Liver (tissue), 9 donors: Measurements from ENCODE around the gene CRYGD. TPM values are rescaled to one million over a fixed set of nuclear protein-coding genes. Genes with fewer than 3 reads are reported as not detected.

Experiments used
- DNase-seq: peaks from one replicate; pipeline ENCODE4 v3.0.0-alpha.2; 2017; ENCODE audit warnings: low spot score
- H3K27ac ChIP-seq, 2 donors: one replicate each; pipeline ENCODE4 v1.7.0; 2013; ENCODE audit warnings: inconsistent platforms in 2 of 2, low read length in 2 of 2, control low read depth in 1 of 2, low read depth in 1 of 2, mild to moderate bottlenecking in 1 of 2
- H3K27me3 ChIP-seq, 4 donors: one replicate each; pipeline versions ENCODE4 v1.6.1 to v1.7.0; 2013; ENCODE audit warnings: low read length in 3 of 4, inconsistent platforms in 1 of 4, mild to moderate bottlenecking in 1 of 4, moderate library complexity in 1 of 4; ENCODE audit not compliant: control insufficient read depth in 4 of 4, insufficient read depth in 4 of 4
- H3K36me3 ChIP-seq, 4 donors: one replicate each; pipeline versions ENCODE4 v1.6.1 to v1.7.0; 2013; ENCODE audit warnings: low read length in 3 of 4, mild to moderate bottlenecking in 3 of 4, low read depth in 1 of 4, moderate library complexity in 1 of 4; ENCODE audit not compliant: control insufficient read depth in 4 of 4, insufficient read depth in 3 of 4
- H3K4me1 ChIP-seq, 4 donors: one replicate each; pipeline versions ENCODE4 v1.6.1 to v1.7.0; 2013; ENCODE audit warnings: low read length in 3 of 4, mild to moderate bottlenecking in 3 of 4, moderate library complexity in 1 of 4; ENCODE audit not compliant: control insufficient read depth in 4 of 4, insufficient read depth in 4 of 4
- H3K4me3 ChIP-seq, 3 donors: one replicate each; pipeline versions ENCODE4 v1.6.1 to v1.7.0; 2013; ENCODE audit warnings: low read length in 3 of 3, control low read depth in 1 of 3, low read depth in 1 of 3, mild to moderate bottlenecking in 1 of 3
- H3K9ac ChIP-seq, 2 donors: one replicate each; pipeline ENCODE4 v1.7.0; 2013; ENCODE audit warnings: low read length in 2 of 2, mild to moderate bottlenecking in 2 of 2, moderate library complexity in 2 of 2, control low read depth in 1 of 2, low read depth in 1 of 2
- H3K9me3 ChIP-seq, 4 donors: one replicate each; pipeline versions ENCODE4 v1.6.1 to v1.7.0; 2013; ENCODE audit warnings: low read length in 3 of 4; ENCODE audit not compliant: control insufficient read depth in 4 of 4
- EGR1 ChIP-seq, 2 donors: IDR thresholded peaks; 2 replicates each; pipeline ENCODE4 v1.6.1; 2016 to 2018; ENCODE audit warnings: antibody characterized with exemption in 2 of 2, low read depth in 2 of 2
- FOXA1 ChIP-seq: IDR thresholded peaks from 2 replicates; pipeline ENCODE4 v1.6.1; 2016; ENCODE audit warnings: antibody characterized with exemption
- FOXA2 ChIP-seq: IDR thresholded peaks from 2 replicates; pipeline ENCODE4 v1.6.1; 2016; ENCODE audit warnings: antibody characterized with exemption
- GABPA ChIP-seq, 2 donors: IDR thresholded peaks in 1 of 2; conservative IDR thresholded peaks in 1 of 2; 2 replicates each; pipeline ENCODE4 v1.6.1; 2016; ENCODE audit warnings: antibody characterized with exemption in 2 of 2, mild to moderate bottlenecking in 1 of 2, moderate library complexity in 1 of 2
- HNF4A ChIP-seq, 2 donors: conservative IDR thresholded peaks; 2 replicates each; pipeline ENCODE4 v1.6.1; 2016; ENCODE audit warnings: antibody characterized with exemption in 2 of 2, mild to moderate bottlenecking in 2 of 2
- HNF4G ChIP-seq: IDR thresholded peaks from 2 replicates; pipeline ENCODE4 v1.6.1; 2016; ENCODE audit warnings: antibody characterized with exemption
- JUND ChIP-seq, 2 donors: IDR thresholded peaks; 2 replicates each; pipeline ENCODE4 v1.6.1; 2016; ENCODE audit warnings: antibody characterized with exemption in 2 of 2
- NR2F2 ChIP-seq: IDR thresholded peaks from 2 replicates; pipeline ENCODE4 v1.6.1; 2016; ENCODE audit warnings: antibody characterized with exemption
- RAD21 ChIP-seq, 2 donors: IDR thresholded peaks; 2 replicates each; pipeline ENCODE4 v1.6.1; 2016; ENCODE audit warnings: antibody characterized with exemption in 2 of 2, mild to moderate bottlenecking in 2 of 2
- RXRA ChIP-seq, 2 donors: IDR thresholded peaks; 2 replicates each; pipeline ENCODE4 v1.6.1; 2017 to 2018; ENCODE audit warnings: antibody characterized with exemption in 2 of 2, mild to moderate bottlenecking in 1 of 2
- TAF1 ChIP-seq: conservative IDR thresholded peaks from 2 replicates; pipeline ENCODE4 v1.6.1; 2016; ENCODE audit warnings: antibody characterized with exemption, mild to moderate bottlenecking
- YY1 ChIP-seq: IDR thresholded peaks from 2 replicates; pipeline ENCODE4 v1.6.1; 2016; ENCODE audit warnings: antibody characterized with exemption, mild to moderate bottlenecking
- WGBS: extraction: QIAGEN DNeasy Blood & Tissue Kit; methylation state at CpG from one replicate; pipeline ENCODE4 v1.1.7; 2013; 5-methylcytosine and 5-hydroxymethylcytosine counted together
- polyA plus RNA-seq, 2 donors: library from polyadenylated mRNA; stranded (reverse) in 1 of 2; unstranded in 1 of 2; fragments of 200-250 nt in 1 of 2; fragments of >200 nt in 1 of 2; fragmentation: Nextera tagmentation in 1 of 2; extraction: Ambion mirVana in 1 of 2; gene quantifications; one replicate each; pipeline versions ENCODE4 v1.2.1 to v1.2.3, GENCODE V29; 2013 to 2015
- total RNA-seq, 2 donors: library from RNA; depleted of rRNA; stranded (reverse); fragments of >200 nt; gene quantifications; one replicate each; pipeline ENCODE4 v1.2.3, GENCODE V29; 2014
- TF ChIP-seq, protein P1 (sequence below): fragments of 150-350 bp; IDR thresholded peaks from 2 replicates; pipeline ENCODE4 v1.5.1; 2017; ENCODE audit warnings: improper control_type of control experiment, low read depth, low read length; ENCODE audit not compliant: missing input control
- TF ChIP-seq, protein P2 (sequence below): IDR thresholded peaks from 2 replicates; pipeline ENCODE4 v1.6.1; 2016; ENCODE audit warnings: antibody characterized with exemption
- TF ChIP-seq, protein P3 (sequence below): IDR thresholded peaks from 2 replicates; pipeline ENCODE4 v1.6.1; 2016; ENCODE audit warnings: antibody characterized with exemption
- TF ChIP-seq, protein P4 (sequence below): IDR thresholded peaks from 2 replicates; pipeline ENCODE4 v1.6.1; 2016; ENCODE audit warnings: antibody characterized with exemption, mild to moderate bottlenecking
- donor health status: healthy.
- donor health status: healthy.
- donor health status: healthy.
- donor health status: healthy.
- donor health status: healthy.

The CRYGD gene
- total and polyA plus RNA-seq, 4 donors = not detected

DNA sequence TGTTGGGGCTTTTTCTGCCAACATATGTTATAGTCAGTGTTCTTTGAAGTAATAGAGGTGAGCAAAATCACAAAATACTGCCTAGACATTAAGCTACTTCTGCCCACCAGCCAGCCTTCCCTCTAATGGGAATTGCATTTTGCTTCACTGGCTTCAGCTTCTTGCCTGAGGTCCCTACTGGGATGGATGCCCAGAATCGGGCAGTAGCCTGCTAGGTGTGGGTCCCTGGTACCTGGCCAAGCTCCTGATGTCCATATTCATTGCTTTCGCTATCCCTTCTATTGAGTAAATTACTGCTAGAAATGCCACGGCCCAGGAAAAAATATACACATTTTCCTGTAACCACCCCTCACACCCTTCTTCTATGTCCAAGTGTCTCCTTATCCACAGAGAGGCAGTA lies 27.0 kb downstream of the CRYGD start (continued):
- TF ChIP-seq RAD21 (IDR thresholded peaks at IDR 0.05) = no peak
- TF ChIP-seq, protein P1, sequence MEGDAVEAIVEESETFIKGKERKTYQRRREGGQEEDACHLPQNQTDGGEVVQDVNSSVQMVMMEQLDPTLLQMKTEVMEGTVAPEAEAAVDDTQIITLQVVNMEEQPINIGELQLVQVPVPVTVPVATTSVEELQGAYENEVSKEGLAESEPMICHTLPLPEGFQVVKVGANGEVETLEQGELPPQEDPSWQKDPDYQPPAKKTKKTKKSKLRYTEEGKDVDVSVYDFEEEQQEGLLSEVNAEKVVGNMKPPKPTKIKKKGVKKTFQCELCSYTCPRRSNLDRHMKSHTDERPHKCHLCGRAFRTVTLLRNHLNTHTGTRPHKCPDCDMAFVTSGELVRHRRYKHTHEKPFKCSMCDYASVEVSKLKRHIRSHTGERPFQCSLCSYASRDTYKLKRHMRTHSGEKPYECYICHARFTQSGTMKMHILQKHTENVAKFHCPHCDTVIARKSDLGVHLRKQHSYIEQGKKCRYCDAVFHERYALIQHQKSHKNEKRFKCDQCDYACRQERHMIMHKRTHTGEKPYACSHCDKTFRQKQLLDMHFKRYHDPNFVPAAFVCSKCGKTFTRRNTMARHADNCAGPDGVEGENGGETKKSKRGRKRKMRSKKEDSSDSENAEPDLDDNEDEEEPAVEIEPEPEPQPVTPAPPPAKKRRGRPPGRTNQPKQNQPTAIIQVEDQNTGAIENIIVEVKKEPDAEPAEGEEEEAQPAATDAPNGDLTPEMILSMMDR = no peak
- TF ChIP-seq JUND (IDR thresholded peaks at IDR 0.05) = no peak

DNA sequence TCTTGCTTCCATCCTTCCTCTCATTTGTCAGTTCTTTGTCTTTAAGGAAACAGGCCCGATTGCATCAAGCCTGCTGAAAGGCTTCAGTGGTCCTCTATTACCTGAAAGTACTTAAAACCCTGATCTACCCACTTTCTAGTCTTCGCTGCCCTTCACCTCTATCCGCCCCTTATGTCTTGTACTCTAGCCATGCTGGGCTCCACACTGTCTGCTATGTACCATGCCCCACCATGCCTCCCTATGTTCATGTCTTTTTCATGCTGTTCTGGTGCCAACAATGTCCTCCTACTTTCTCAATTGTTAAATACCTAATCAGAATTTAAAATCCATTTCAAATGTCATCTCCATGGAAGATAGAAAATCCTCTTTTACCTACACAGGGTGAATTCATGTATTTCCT lies 28.2 kb downstream of the CRYGD start:
- no peak overlapping the region for H3K27ac ChIP-seq
- H3K36me3 ChIP-seq = no peaks in the 10 kb centered on the region
- no peaks in the 10 kb centered on the region for H3K27me3 ChIP-seq
- no peak for DNase-seq
- 81% methylated on average over 3 of the region's 3 CpGs for WGBS
- no peaks in the 10 kb centered on the region for H3K9me3 ChIP-seq
- no peaks in the 10 kb centered on the region for H3K4me1 ChIP-seq
- TF ChIP-seq FOXA2 (no peak), EGR1 (IDR thresholded peaks at IDR 0.05; ENCODE audit: low read depth in 2 of 2) (no peak), RAD21 (IDR thresholded peaks at IDR 0.05) (no peak), HNF4A (conservative IDR thresholded peaks at IDR 0.05) (no peak), YY1 (no peak)
- TF ChIP-seq, protein P2, sequence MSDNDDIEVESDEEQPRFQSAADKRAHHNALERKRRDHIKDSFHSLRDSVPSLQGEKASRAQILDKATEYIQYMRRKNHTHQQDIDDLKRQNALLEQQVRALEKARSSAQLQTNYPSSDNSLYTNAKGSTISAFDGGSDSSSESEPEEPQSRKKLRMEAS = no peak
- TF ChIP-seq, protein P1 = no peak
- no peak overlapping the region for H3K9ac ChIP-seq
- H3K4me3 ChIP-seq = no peak overlapping the region

DNA sequence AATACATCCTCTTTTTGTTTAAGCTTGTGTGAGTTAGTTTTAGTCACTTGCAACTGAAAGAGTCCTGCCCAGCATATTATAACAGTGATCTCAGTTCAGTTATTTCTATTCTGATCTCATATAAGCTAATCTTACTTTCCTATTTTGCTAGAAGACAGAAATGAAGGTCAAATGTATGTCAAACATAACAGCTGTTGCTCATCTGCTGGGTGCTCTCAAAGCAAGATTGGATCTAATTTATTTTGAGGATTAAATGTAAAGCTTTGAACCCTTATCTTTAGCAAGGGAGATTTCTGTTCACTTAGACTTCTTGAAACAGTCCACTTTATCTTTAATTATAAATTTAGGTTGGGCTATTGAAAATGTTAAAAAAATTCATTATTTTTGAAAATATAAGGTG lies 31.2 kb downstream of the CRYGD start:
- TF ChIP-seq JUND (IDR thresholded peaks at IDR 0.05) (no peak), NR2F2 (no peak), HNF4G (no peak), GABPA (IDR thresholded peaks at IDR 0.05 in 1 of 2, conservative IDR thresholded peaks at IDR 0.05 in 1 of 2) (no peak), HNF4A (conservative IDR thresholded peaks at IDR 0.05) (no peak), TAF1 (no peak), RAD21 (IDR thresholded peaks at IDR 0.05) (no peak), RXRA (IDR thresholded peaks at IDR 0.05) (no peak), FOXA2 (no peak), FOXA1 (no peak), YY1 (no peak)
- TF ChIP-seq, protein P1 = no peak
- TF ChIP-seq, protein P3, sequence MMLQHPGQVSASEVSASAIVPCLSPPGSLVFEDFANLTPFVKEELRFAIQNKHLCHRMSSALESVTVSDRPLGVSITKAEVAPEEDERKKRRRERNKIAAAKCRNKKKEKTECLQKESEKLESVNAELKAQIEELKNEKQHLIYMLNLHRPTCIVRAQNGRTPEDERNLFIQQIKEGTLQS = no peak
- TF ChIP-seq, protein P4, sequence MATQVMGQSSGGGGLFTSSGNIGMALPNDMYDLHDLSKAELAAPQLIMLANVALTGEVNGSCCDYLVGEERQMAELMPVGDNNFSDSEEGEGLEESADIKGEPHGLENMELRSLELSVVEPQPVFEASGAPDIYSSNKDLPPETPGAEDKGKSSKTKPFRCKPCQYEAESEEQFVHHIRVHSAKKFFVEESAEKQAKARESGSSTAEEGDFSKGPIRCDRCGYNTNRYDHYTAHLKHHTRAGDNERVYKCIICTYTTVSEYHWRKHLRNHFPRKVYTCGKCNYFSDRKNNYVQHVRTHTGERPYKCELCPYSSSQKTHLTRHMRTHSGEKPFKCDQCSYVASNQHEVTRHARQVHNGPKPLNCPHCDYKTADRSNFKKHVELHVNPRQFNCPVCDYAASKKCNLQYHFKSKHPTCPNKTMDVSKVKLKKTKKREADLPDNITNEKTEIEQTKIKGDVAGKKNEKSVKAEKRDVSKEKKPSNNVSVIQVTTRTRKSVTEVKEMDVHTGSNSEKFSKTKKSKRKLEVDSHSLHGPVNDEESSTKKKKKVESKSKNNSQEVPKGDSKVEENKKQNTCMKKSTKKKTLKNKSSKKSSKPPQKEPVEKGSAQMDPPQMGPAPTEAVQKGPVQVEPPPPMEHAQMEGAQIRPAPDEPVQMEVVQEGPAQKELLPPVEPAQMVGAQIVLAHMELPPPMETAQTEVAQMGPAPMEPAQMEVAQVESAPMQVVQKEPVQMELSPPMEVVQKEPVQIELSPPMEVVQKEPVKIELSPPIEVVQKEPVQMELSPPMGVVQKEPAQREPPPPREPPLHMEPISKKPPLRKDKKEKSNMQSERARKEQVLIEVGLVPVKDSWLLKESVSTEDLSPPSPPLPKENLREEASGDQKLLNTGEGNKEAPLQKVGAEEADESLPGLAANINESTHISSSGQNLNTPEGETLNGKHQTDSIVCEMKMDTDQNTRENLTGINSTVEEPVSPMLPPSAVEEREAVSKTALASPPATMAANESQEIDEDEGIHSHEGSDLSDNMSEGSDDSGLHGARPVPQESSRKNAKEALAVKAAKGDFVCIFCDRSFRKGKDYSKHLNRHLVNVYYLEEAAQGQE = no peak
- TF ChIP-seq, protein P2 = no peak
- H3K4me1 ChIP-seq = no peaks in the 10 kb centered on the region
- no peaks in the 10 kb centered on the region for H3K36me3 ChIP-seq
- H3K4me3 ChIP-seq = no peak overlapping the region
- H3K27me3 ChIP-seq = no peaks in the 10 kb centered on the region
- DNase-seq = no peak
- H3K9ac ChIP-seq = no peak overlapping the region
- H3K27ac ChIP-seq = no peak overlapping the region
- H3K9me3 ChIP-seq = peaks cover 0 to 3% (median 0%) of the 10 kb centered on the region in 4 donors
